CD4-positive, alpha-beta memory T cell (primary cell): ENCODE measurements around the gene AFMID. TPM values are rescaled to one million over a fixed set of nuclear protein-coding genes. Genes with fewer than 3 reads are reported as not detected.

ENCODE experiments used
- CTCF ChIA-PET: fragments of 350-600 bp; sonication (Branson Sonifier 250); formaldehyde crosslinking; loops from one replicate; lab custom pipeline; 2021; ENCODE audit warnings: inconsistent platforms; ENCODE audit not compliant: partially characterized antibody; lab: Charles Lee
- POLR2A ChIA-PET: fragments of 350-600 bp; sonication (Branson Sonifier 250); formaldehyde crosslinking; loops from one replicate; lab custom pipeline; 2021; ENCODE audit not compliant: partially characterized antibody; lab: Charles Lee
- DNase-seq, 5 donors: peaks; one replicate each; pipeline versions ENCODE4 v3.0.0 to v3.0.0-alpha.2; 2020 to 2022; ENCODE audit warnings: mixed read lengths in 1 of 5
- H3K27ac ChIP-seq: one replicate; pipeline ENCODE4 v1.7.0; 2013; ENCODE audit warnings: low read depth, low read length
- H3K27me3 ChIP-seq: 2 replicates; pipeline ENCODE4 v1.7.0; 2013; ENCODE audit warnings: mild to moderate bottlenecking, low read length, moderate library complexity; ENCODE audit not compliant: insufficient read depth
- H3K36me3 ChIP-seq: 2 replicates; pipeline ENCODE4 v1.7.0; 2013; ENCODE audit warnings: mild to moderate bottlenecking, low read length, moderate library complexity; ENCODE audit not compliant: insufficient read depth
- H3K4me1 ChIP-seq: 2 replicates; pipeline ENCODE4 v1.7.0; 2013; ENCODE audit warnings: mild to moderate bottlenecking, low read length, moderate library complexity; ENCODE audit not compliant: insufficient read depth
- H3K4me3 ChIP-seq, 2 donors: one replicate each; pipeline ENCODE4 v1.7.0; 2013; ENCODE audit warnings: low read length in 2 of 2, mild to moderate bottlenecking in 1 of 2
- H3K9me3 ChIP-seq, 2 donors: one replicate each; pipeline ENCODE4 v1.7.0; 2013; ENCODE audit warnings: low read length in 2 of 2, control low read depth in 1 of 2; ENCODE audit not compliant: control insufficient read depth in 1 of 2
- H3K27ac Mint-ChIP-seq, 7 donors: one replicate each; pipeline ENCODE4 v1.8.0; 2020 to 2021; ENCODE audit warnings: mixed read lengths in 7 of 7, mild to moderate bottlenecking in 6 of 7, inconsistent platforms in 3 of 7, moderate library complexity in 3 of 7
- H3K27me3 Mint-ChIP-seq, 2 donors: one replicate each; pipeline ENCODE4 v1.8.0; 2020 to 2021; ENCODE audit warnings: mixed read lengths in 2 of 2
- H3K36me3 Mint-ChIP-seq, 2 donors: one replicate each; pipeline ENCODE4 v1.8.0; 2020 to 2021; ENCODE audit warnings: mixed read lengths in 2 of 2, inconsistent platforms in 1 of 2, mild to moderate bottlenecking in 1 of 2
- H3K4me1 Mint-ChIP-seq, 4 donors: one replicate each; pipeline ENCODE4 v1.8.0; 2020 to 2021; ENCODE audit warnings: mixed read lengths in 4 of 4, mild to moderate bottlenecking in 1 of 4
- H3K4me3 Mint-ChIP-seq, 8 donors: one replicate each; pipeline ENCODE4 v1.8.0; 2020 to 2021; ENCODE audit warnings: mixed read lengths in 8 of 8, mild to moderate bottlenecking in 7 of 8, moderate library complexity in 6 of 8, inconsistent platforms in 3 of 8
- H3K9me3 Mint-ChIP-seq, 8 donors: one replicate each; pipeline ENCODE4 v1.8.0; 2020 to 2021; ENCODE audit warnings: mixed read lengths in 8 of 8, mild to moderate bottlenecking in 5 of 8, inconsistent platforms in 3 of 8, moderate library complexity in 1 of 8
- intact Hi-C: fragments of 100-400 bp; cut with micrococcal nuclease; formaldehyde crosslinking; loops from one replicate; pipeline ENCODE4 v1.15.1; 2023
- polyA plus RNA-seq, 2 donors: library from polyadenylated mRNA; unstranded; fragments of 300-500 nt; fragmentation: Illumina TruSeq; gene quantifications; one replicate each; pipeline ENCODE4 v1.2.3, GENCODE V29; 2021
- total RNA-seq, 2 experiments: library from RNA; stranded (reverse); gene quantifications; one replicate each; pipeline ENCODE4 v1.2.3, GENCODE V29; 2021

AFMID gene
- total and polyA plus RNA-seq, 4 experiments from 2014 or later, result 2.2 to 3.8 (median 3.6) TPM; not detected in 1

GRCh38 chr17:78141437-78142118 lies 45.6 kb upstream of the AFMID start:
- H3K27ac ChIP-seq, result no peak overlapping the region
- CTCF ChIA-PET, result no interaction called here
- Mint-ChIP-seq H3K4me1 (peaks cover 24 to 69% (median 43%) of the 10 kb centered on the region in 4 donors), H3K27me3 (no peaks in the 10 kb centered on the region), H3K4me3 (peak overlapping the region in 2 of 8 donors; percentile 24 to 32), H3K27ac (peak overlapping the region in 5 of 7 donors; percentile 18 to 89 (median 53)), H3K9me3 (no peaks in the 10 kb centered on the region), H3K36me3 (peaks cover 13 to 29% of the 10 kb centered on the region in 2 donors)
- intact Hi-C loops, result no loop called here
- H3K4me1 ChIP-seq, result peaks cover 76% of the 10 kb centered on the region
- peaks cover 20% of the 10 kb centered on the region for H3K36me3 ChIP-seq
- DNase-seq, result no peak
- POLR2A ChIA-PET, result interaction anchor here (0.6 to 26.7 kb wide), 11 partner anchors 8 to 740 kb away, joined by 3 to 1172 read pairs (median 4); partner anchors contain the start of genes SYNGR2, TMC6, TMC8 and TNRC6C
- H3K4me3 ChIP-seq, result no peak overlapping the region
- no peaks in the 10 kb centered on the region for H3K27me3 ChIP-seq
- no peaks in the 10 kb centered on the region for H3K9me3 ChIP-seq

GRCh38 chr17:78142119-78142861 lies 44.9 kb upstream of the AFMID start:
- ChIA-PET CTCF (interaction anchor here (2.0 kb wide), 1 partner anchor 34 kb away, joined by 6 read pairs; no protein-coding TSS in a partner anchor), POLR2A (interaction anchor here (0.6 to 26.7 kb wide), 10 partner anchors 8 to 193 kb away, joined by 3 to 1172 read pairs (median 6); partner anchors contain the start of genes SYNGR2, TMC6, TMC8 and TNRC6C)
- H3K4me3 Mint-ChIP-seq, result no peak overlapping the region
- H3K9me3 Mint-ChIP-seq, result no peaks in the 10 kb centered on the region
- intact Hi-C loops, result no loop called here
- peak overlapping the region in 4 of 7 donors; percentile 18 to 77 (median 62) for H3K27ac Mint-ChIP-seq
- peaks cover 74% of the 10 kb centered on the region for H3K4me1 ChIP-seq
- H3K36me3 Mint-ChIP-seq, result peaks cover 11 to 22% of the 10 kb centered on the region in 2 donors
- peaks cover 19 to 68% (median 37%) of the 10 kb centered on the region in 4 donors for H3K4me1 Mint-ChIP-seq
- H3K27ac ChIP-seq, result no peak overlapping the region
- H3K4me3 ChIP-seq, result no peak overlapping the region
- H3K27me3 Mint-ChIP-seq, result no peaks in the 10 kb centered on the region
- DNase-seq, result peak in 1 of 5 donors; percentile 43
- peaks cover 15% of the 10 kb centered on the region for H3K36me3 ChIP-seq
- no peaks in the 10 kb centered on the region for H3K27me3 ChIP-seq
- no peaks in the 10 kb centered on the region for H3K9me3 ChIP-seq

DNA sequence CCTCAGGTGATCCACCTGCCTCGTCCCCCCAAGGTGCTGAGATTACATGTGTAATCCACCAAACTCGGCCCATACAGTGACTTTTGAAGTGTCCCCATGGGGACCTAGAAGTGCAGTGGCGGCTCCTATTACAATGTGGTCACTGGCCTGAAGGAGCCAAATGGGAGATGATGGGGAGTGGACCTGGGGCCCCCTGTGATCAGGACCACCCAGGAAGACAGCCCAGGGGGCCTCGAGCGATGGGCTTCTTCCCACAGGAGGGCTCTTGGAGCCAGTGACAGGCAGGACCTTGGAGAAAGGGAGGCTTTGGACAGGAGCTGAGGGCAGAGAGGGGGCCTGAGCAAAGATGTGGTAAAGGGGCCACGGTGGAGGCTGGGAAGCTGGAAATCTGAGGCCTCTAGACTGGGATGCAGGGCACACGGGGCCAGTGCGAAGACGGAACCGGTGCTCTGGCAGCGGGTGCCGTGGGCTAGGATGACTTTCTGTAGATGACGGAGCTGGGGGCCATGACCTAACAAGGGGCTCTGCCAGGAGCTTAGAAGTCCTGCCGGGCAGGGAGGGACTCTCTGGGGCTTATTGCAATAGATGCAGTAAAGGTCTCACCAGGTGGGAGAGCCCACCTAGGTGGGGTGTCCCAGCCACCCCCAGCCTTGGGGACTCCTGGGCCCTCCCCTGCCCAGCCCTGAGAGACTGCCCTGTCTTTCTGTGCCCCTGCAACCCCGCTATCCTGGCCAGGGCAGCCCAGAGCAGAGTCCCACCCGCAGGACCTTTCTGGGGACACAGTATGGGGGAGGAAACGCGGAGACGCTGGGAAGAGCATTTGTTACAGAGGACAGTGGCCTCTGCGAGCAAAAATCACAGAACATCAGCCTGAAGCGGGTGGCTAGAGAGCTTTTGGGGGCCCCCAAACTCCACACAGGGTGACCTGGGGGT lies 43.7 kb upstream of the AFMID start:
- Mint-ChIP-seq H3K36me3 (peaks cover 9 to 15% of the 10 kb centered on the region in 2 donors), H3K27ac (peak overlapping the region in 4 of 7 donors; percentile 1 to 86 (median 51)), H3K27me3 (no peaks in the 10 kb centered on the region), H3K4me3 (no peak overlapping the region), H3K9me3 (peaks cover 0 to 2% (median 0%) of the 10 kb centered on the region in 8 donors), H3K4me1 (peaks cover 17 to 62% (median 36%) of the 10 kb centered on the region in 4 donors)
- H3K27me3 ChIP-seq, result no peaks in the 10 kb centered on the region
- peaks cover 70% of the 10 kb centered on the region for H3K4me1 ChIP-seq
- no peak overlapping the region for H3K27ac ChIP-seq
- peaks cover 15% of the 10 kb centered on the region for H3K36me3 ChIP-seq
- intact Hi-C loops, result no loop called here
- DNase-seq, result no peak
- H3K9me3 ChIP-seq, result no peaks in the 10 kb centered on the region
- POLR2A ChIA-PET, result interaction anchor here (0.7 to 26.7 kb wide), 6 partner anchors 9 to 33 kb away, joined by 3 to 1172 read pairs (median 98); partner anchors contain the start of genes SYNGR2, TMC6 and TMC8
- H3K4me3 ChIP-seq, result no peak overlapping the region
- CTCF ChIA-PET, result interaction anchor here (0.9 to 2.0 kb wide), 3 partner anchors 8 to 33 kb away, joined by 4 to 6 read pairs (median 5); no protein-coding TSS in a partner anchor

GRCh38 chr17:78144147-78144719 lies 42.9 kb upstream of the AFMID start:
- Mint-ChIP-seq H3K4me1 (peaks cover 15 to 55% (median 33%) of the 10 kb centered on the region in 4 donors), H3K4me3 (no peak overlapping the region), H3K36me3 (peaks cover 9 to 15% of the 10 kb centered on the region in 2 donors), H3K9me3 (peaks cover 0 to 2% (median 0%) of the 10 kb centered on the region in 8 donors), H3K27me3 (no peaks in the 10 kb centered on the region), H3K27ac (peak overlapping the region in 3 of 7 donors; percentile 1 to 52 (median 12))
- intact Hi-C loops, result no loop called here
- DNase-seq, result no peak
- CTCF ChIA-PET, result interaction anchor here (0.6 to 2.0 kb wide), 5 partner anchors 9 to 32 kb away, joined by 3 to 6 read pairs (median 4); no protein-coding TSS in a partner anchor
- H3K36me3 ChIP-seq, result peaks cover 15% of the 10 kb centered on the region
- peaks cover 62% of the 10 kb centered on the region for H3K4me1 ChIP-seq
- POLR2A ChIA-PET, result interaction anchor here (0.6 to 26.7 kb wide), 7 partner anchors 8 to 34 kb away, joined by 3 to 1172 read pairs (median 25); partner anchors contain the start of genes SYNGR2, TMC6 and TMC8
- H3K27ac ChIP-seq, result no peak overlapping the region
- H3K9me3 ChIP-seq, result no peaks in the 10 kb centered on the region
- H3K27me3 ChIP-seq, result no peaks in the 10 kb centered on the region
- H3K4me3 ChIP-seq, result no peak overlapping the region

DNA sequence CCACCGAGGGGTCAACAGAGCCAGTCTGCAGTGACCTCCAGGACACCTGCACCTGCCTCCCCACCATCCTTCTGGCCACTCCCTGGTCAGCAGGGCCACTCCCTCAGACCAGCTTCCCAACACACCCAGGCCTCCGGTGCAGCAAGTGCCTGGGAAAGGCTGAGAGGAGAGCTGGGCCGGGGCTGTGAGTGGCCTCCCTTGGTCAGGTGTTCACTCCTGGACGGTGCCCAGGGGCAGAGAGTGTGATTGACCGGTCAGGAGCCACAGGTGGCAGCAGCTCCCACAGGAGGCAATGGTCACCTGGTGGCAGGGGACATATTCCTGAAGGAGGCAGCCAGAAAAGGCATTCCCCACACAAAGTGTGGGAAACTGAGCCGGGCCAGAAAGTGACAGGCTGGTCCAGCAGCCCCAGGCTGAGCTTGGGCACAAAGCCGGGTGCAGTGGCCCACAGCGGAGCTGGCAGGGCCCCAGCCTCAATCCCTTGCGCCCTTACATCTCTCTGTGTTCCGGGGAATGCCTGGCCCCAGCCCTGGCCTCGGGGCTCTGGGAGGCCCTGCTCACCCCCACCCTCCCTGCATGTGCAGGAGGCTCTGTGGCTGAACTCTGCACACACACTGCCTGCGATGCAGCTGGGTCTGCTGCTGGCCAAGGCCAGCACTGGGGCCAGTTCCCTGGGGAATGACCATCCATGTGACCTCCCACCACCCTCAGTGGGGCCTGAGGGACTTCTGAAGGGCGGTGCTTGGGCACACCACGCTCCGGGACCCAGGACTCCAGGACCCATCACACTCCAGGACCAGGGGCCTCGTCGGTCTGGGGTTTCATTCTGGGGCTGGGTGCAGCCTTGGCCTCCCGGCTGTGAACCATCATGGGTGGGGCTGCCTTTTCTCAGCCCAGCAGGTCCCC lies 42.2 kb upstream of the AFMID start:
- POLR2A ChIA-PET, result interaction anchor here (0.6 to 26.7 kb wide), 7 partner anchors 10 to 34 kb away, joined by 3 to 1172 read pairs (median 25); partner anchors contain the start of genes SYNGR2, TMC6 and TMC8
- H3K27ac ChIP-seq, result no peak overlapping the region
- Mint-ChIP-seq H3K36me3 (peaks cover 9 to 12% of the 10 kb centered on the region in 2 donors), H3K4me3 (no peak overlapping the region), H3K9me3 (peaks cover 0 to 2% (median 0%) of the 10 kb centered on the region in 8 donors), H3K27me3 (no peaks in the 10 kb centered on the region), H3K27ac (no peak overlapping the region), H3K4me1 (peaks cover 12 to 49% (median 28%) of the 10 kb centered on the region in 4 donors)
- H3K36me3 ChIP-seq, result peaks cover 15% of the 10 kb centered on the region
- no peak overlapping the region for H3K4me3 ChIP-seq
- peaks cover 55% of the 10 kb centered on the region for H3K4me1 ChIP-seq
- no peak for DNase-seq
- no peaks in the 10 kb centered on the region for H3K9me3 ChIP-seq
- intact Hi-C loops, result no loop called here
- CTCF ChIA-PET, result interaction anchor here (0.6 to 1.9 kb wide), 5 partner anchors 9 to 32 kb away, joined by 3 to 5 read pairs (median 4); no protein-coding TSS in a partner anchor
- H3K27me3 ChIP-seq, result no peaks in the 10 kb centered on the region
